ENCODE results near the gene SMYD2. TPM values are rescaled to one million over a fixed set of nuclear protein-coding genes. Genes with fewer than 3 reads are reported as not detected.

SMYD2 gene
- total RNA-seq, 4 donors from 2014 or later, result 25.3 to 30.7 (median 27.8) TPM

- no peaks in the 10 kb centered on the region for H3K27me3 ChIP-seq
- no peaks in the 10 kb centered on the region for H3K9me3 ChIP-seq
- peaks cover 48% of the 10 kb centered on the region for H3K36me3 ChIP-seq
- no peak for DNase-seq (ENCODE audit: low spot score in 2 of 2)
- TF ChIP-seq EP300 (IDR thresholded peaks at IDR 0.05) (no peak), POLR2AphosphoS5 (IDR thresholded peaks at IDR 0.05) (no peak), POLR2A (IDR thresholded peaks at IDR 0.05) (no peak), CTCF (IDR thresholded peaks at IDR 0.05) (no peak)
- H3K4me1 ChIP-seq, result peaks cover 15% of the 10 kb centered on the region
- H3K4me3 ChIP-seq, result no peak overlapping the region
- no peak overlapping the region for H3K27ac ChIP-seq
- WGBS, result 69% methylated on average over 4 of the region's 4 CpGs
These were observed 82.4 kb downstream of the SMYD2 start for GRCh38 chr1:214363386-214363785.

- no peak for DNase-seq (ENCODE audit: low spot score in 2 of 2)
- no peaks in the 10 kb centered on the region for H3K9me3 ChIP-seq
- no peaks in the 10 kb centered on the region for H3K27me3 ChIP-seq
- H3K27ac ChIP-seq, result no peak overlapping the region
- peaks cover 50% of the 10 kb centered on the region for H3K36me3 ChIP-seq
- no peak overlapping the region for H3K4me3 ChIP-seq
- WGBS, result 49% methylated on average over 10 of the region's 12 CpGs
- H3K4me1 ChIP-seq, result peaks cover 15% of the 10 kb centered on the region
- TF ChIP-seq POLR2A (IDR thresholded peaks at IDR 0.05), result no peak
- no peak for TF ChIP-seq EP300 (IDR thresholded peaks at IDR 0.05)
- TF ChIP-seq POLR2AphosphoS5 (IDR thresholded peaks at IDR 0.05), result no peak
- TF ChIP-seq CTCF (IDR thresholded peaks at IDR 0.05), result no peak
These were observed 83.4 kb downstream of the SMYD2 start for GRCh38 chr1:214364386-214364785.

- Histone ChIP-seq H3K9me3 (no peaks in the 10 kb centered on the region), H3K27ac (no peak overlapping the region), H3K4me1 (peaks cover 15% of the 10 kb centered on the region), H3K36me3 (peaks cover 50% of the 10 kb centered on the region), H3K27me3 (no peaks in the 10 kb centered on the region), H3K4me3 (no peak overlapping the region)
- WGBS, result 70% methylated on average over 4 of the region's 4 CpGs
- no peak for DNase-seq (ENCODE audit: low spot score in 2 of 2)
- TF ChIP-seq CTCF (IDR thresholded peaks at IDR 0.05) (no peak), EP300 (IDR thresholded peaks at IDR 0.05) (no peak), POLR2AphosphoS5 (IDR thresholded peaks at IDR 0.05) (no peak)
These were observed 83.9 kb downstream of the SMYD2 start for GRCh38 chr1:214364786-214365295.

GRCh38 chr1:214367841-214368240, 86.9 kb downstream of the SMYD2 start:
- 93% methylated on average over 5 of the region's 5 CpGs for WGBS
- Histone ChIP-seq H3K4me1 (peaks cover 15% of the 10 kb centered on the region), H3K27ac (no peak overlapping the region), H3K27me3 (no peaks in the 10 kb centered on the region), H3K4me3 (no peak overlapping the region), H3K36me3 (peaks cover 60% of the 10 kb centered on the region), H3K9me3 (no peaks in the 10 kb centered on the region)
- TF ChIP-seq POLR2AphosphoS5 (IDR thresholded peaks at IDR 0.05) (no peak), EP300 (IDR thresholded peaks at IDR 0.05) (no peak), CTCF (IDR thresholded peaks at IDR 0.05) (no peak), POLR2A (IDR thresholded peaks at IDR 0.05) (no peak)
- DNase-seq (ENCODE audit: low spot score in 2 of 2), result no peak

- Histone ChIP-seq H3K36me3 (peaks cover 55% of the 10 kb centered on the region), H3K27ac (no peak overlapping the region), H3K4me3 (no peak overlapping the region), H3K9me3 (no peaks in the 10 kb centered on the region), H3K27me3 (no peaks in the 10 kb centered on the region), H3K4me1 (peaks cover 9% of the 10 kb centered on the region)
- WGBS, result 93% methylated on average over 8 of the region's 8 CpGs
- DNase-seq (ENCODE audit: low spot score in 2 of 2), result no peak
- TF ChIP-seq POLR2A (IDR thresholded peaks at IDR 0.05), result no peak
- TF ChIP-seq POLR2AphosphoS5 (IDR thresholded peaks at IDR 0.05), result no peak
- no peak for TF ChIP-seq CTCF (IDR thresholded peaks at IDR 0.05)
- no peak for TF ChIP-seq EP300 (IDR thresholded peaks at IDR 0.05)
These were observed 88.4 kb downstream of the SMYD2 start for GRCh38 chr1:214369364-214369763.
